Measurements from ENCODE around the gene CTNNA3. TPM values are rescaled to one million over a fixed set of nuclear protein-coding genes. Genes with fewer than 3 reads are reported as not detected.

The CTNNA3 gene
- total and polyA plus RNA-seq, 2 of the 4 experiments (the other 2 are of a cell fraction): 0.19 to 0.90 TPM

GRCh38 chr10:67722113-67722512, 26.1 kb upstream of the CTNNA3 start:
- Histone ChIP-seq H3K27me3 (ENCODE audit: control insufficient read depth, insufficient read depth, low read length) (no peaks in the 10 kb centered on the region), H3K9me1 (ENCODE audit: insufficient read depth, low read length) (no peaks in the 10 kb centered on the region), H3K9ac (ENCODE audit: low read depth, low read length) (no peak overlapping the region), H3K79me1 (ENCODE audit: low read depth in 1 of 2, low read length in 2 of 2) (no peaks in the 10 kb centered on the region), H4K8ac (ENCODE audit: low read depth in 2 of 2, low read length in 2 of 2) (no peak overlapping the region), H3K4ac (ENCODE audit: low read depth, low read length) (no peak overlapping the region), H3K23ac (ENCODE audit: low read depth, low read length) (no peak overlapping the region), H4K5ac (ENCODE audit: low read depth, low read length) (no peak overlapping the region), H3K27ac (ENCODE audit: insufficient read depth, low read length) (no peak overlapping the region), H3K4me1 (ENCODE audit: control insufficient read depth, insufficient read depth, low read length) (no peaks in the 10 kb centered on the region), H3K56ac (ENCODE audit: extremely low read depth, insufficient read depth, low read length) (no peak overlapping the region), H2AFZ (replicated peaks; ENCODE audit: low read length, poor library complexity) (no peak overlapping the region), H4K20me1 (ENCODE audit: insufficient read depth, low read length) (no peaks in the 10 kb centered on the region), H3K4me2 (ENCODE audit: low read depth, low read length) (no peak overlapping the region), H3K18ac (ENCODE audit: low read depth, low read length) (no peak overlapping the region), H3K9me3 (ENCODE audit: control insufficient read depth, insufficient read depth, low read length) (no peaks in the 10 kb centered on the region), H2BK20ac (ENCODE audit: low read depth, low read length) (no peak overlapping the region), H3K36me3 (ENCODE audit: control insufficient read depth, insufficient read depth, low read length) (no peaks in the 10 kb centered on the region), H2BK120ac (ENCODE audit: low read depth, low read length) (no peak overlapping the region), H3K4me3 (ENCODE audit: insufficient read depth, low read depth, low read length) (no peak overlapping the region), H2BK15ac (ENCODE audit: low read depth, low read length) (no peak overlapping the region), H2AK9ac (replicated peaks; ENCODE audit: low read depth, low read length, poor library complexity) (no peak overlapping the region), H2AK5ac (ENCODE audit: low read depth, low read length) (no peak overlapping the region), H4K91ac (ENCODE audit: insufficient read depth, low read depth, low read length) (no peak overlapping the region), H3K14ac (replicated peaks; ENCODE audit: low read depth, low read length) (no peak overlapping the region), H2BK5ac (ENCODE audit: low read depth, low read length, poor library complexity, severe bottlenecking) (no peak overlapping the region)
- in situ Hi-C loops (cut with MboI; ENCODE audit: low sequenced_read_pairs) (no loop called here), dilution Hi-C loops (cut with HindIII; ENCODE audit: low sequenced_read_pairs, unreplicated experiment) (no loop called here), intact Hi-C loops (cut with micrococcal nuclease) (no loop called here)
- DNase-seq (no peak), ATAC-seq (ENCODE audit: low read depth) (no peak)
- POLR2A ChIA-PET (ENCODE audit: unreplicated experiment): no interaction called here
- CTCF ChIA-PET: no interaction called here
- BruUV-seq (replicated peaks): no TSS peak
- TF ChIP-seq BHLHE40 (IDR thresholded peaks at IDR 0.05; ENCODE audit: low read depth, low read length) (no peak), CHD1 (IDR thresholded peaks at IDR 0.05; ENCODE audit: low read depth, low read length) (no peak), CEBPB (IDR thresholded peaks at IDR 0.05; ENCODE audit: low read depth, low read length) (no peak), NFE2L2 (IDR thresholded peaks at IDR 0.05; ENCODE audit: low read depth, low read length) (no peak), RFX5 (IDR thresholded peaks at IDR 0.05; ENCODE audit: low read depth, low read length) (no peak), FOS (IDR thresholded peaks at IDR 0.05; ENCODE audit: low read depth, low read length) (no peak), ELK1 (IDR thresholded peaks at IDR 0.05; ENCODE audit: borderline replicate concordance, low read depth, low read length) (no peak), SMC3 (IDR thresholded peaks at IDR 0.05; ENCODE audit: low read depth, low read length) (no peak), MAZ (IDR thresholded peaks at IDR 0.05; ENCODE audit: borderline replicate concordance, low read depth, low read length) (no peak), RCOR1 (IDR thresholded peaks at IDR 0.05; ENCODE audit: insufficient replicate concordance, low read length) (no peak), MAFK (IDR thresholded peaks at IDR 0.05; ENCODE audit: low read depth, low read length) (no peak), CTCF (conservative IDR thresholded peaks at IDR 0.05; ENCODE audit: low read depth, low read length) (no peak), USF2 (IDR thresholded peaks at IDR 0.05; ENCODE audit: low read depth, low read length) (no peak), MXI1 (IDR thresholded peaks at IDR 0.05; ENCODE audit: borderline replicate concordance, low read depth, low read length) (no peak)
